Activated CD8-positive, alpha-beta memory T cell treated with anti-CD3 and anti-CD28 coated beads, Interleukin-2, amount 50 U/mL, for 1 hour (primary cell): Measurements from ENCODE around the gene SYT9.
"Not testable (repeated sequence)": the region's sequence is repeated elsewhere in the genome, so short reads cannot be mapped to it uniquely, and the experiment has no call there.

Experiments
- DNase-seq: peaks from one replicate; pipeline ENCODE4 v3.0.0-alpha.2; 2020; ENCODE audit errors: extremely low read depth

Gene SYT9

DNA sequence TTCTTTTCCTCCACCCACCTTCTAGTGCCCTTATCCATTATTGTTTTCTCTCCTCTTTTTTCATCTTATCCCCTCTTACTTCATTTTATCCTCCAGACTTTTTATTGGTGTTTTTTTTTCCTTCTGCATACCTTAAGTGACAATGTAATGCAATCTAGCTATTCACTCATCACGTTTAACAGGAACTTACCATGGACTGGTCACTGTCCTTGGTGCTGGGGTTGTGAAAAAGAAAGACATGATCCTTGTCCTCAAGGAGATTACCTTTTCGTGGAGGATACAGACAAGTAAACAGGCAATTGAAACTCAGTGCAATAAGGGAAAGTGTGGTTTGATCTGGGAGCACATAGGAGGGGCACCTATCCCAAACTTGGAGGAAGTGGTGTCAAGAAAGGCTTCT is 20.7 kb downstream of the SYT9 start:
- no peak for DNase-seq

DNA sequence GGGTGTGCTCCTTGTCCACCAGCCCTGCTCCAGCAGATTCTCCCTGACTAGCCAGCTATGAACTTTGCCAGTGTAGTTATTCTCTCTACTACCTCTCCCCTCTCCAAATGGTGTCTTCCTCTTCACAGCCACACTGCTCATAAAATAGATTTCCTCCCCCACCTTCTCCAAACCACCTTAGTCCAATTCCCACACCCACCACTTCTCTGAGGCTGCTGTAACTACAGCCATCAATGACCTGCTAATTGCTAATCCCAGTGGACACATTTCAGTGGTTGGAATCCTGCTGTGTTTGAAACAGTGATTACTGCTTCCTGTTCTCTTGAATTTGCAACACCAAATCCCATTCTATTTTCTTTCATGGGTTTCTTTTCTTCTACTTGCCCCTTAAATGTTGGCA is 23.4 kb downstream of the SYT9 start:
- no peak for DNase-seq

GRCh38 chr11:7278314-7278917 is 26.7 kb downstream of the SYT9 start:
- no peak for DNase-seq

DNA sequence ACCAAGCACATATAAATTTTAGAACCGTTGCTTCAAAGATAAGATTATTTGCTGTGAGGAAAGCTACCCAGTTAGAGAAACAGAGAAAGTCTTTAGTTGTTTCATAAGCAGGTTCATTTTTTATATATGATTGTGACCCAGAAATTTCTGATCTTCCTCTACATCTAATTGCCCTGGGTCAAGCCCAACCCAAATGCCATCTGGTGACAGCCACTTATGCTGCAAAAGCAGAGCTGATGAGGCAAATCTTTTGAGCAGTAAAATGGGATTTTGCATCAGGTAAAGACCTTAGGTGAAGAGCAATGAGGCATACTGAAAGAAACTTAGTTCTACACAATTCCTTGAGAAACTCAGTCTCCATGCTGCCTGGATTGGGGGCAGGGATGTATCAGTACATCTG is 28.0 kb downstream of the SYT9 start:
- no peak for DNase-seq

DNA sequence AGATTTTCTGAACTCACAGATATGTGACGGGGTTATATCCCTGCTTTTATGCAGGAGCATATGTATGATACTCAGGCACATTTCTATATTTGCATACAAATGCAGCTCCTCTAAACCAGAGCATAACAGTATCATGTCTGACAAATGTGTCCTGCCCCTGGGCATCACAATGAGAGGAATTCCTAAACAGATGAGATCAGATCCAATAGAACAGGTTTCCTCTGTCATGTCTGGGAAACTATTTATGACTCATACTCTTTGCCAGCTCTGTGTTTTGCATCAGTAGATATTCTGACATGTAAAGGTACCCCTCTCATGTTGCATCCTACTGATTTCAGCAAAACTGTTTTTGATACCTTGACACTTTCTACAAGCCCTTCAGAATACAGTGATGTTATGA is 29.4 kb downstream of the SYT9 start:
- no peak for DNase-seq

DNA sequence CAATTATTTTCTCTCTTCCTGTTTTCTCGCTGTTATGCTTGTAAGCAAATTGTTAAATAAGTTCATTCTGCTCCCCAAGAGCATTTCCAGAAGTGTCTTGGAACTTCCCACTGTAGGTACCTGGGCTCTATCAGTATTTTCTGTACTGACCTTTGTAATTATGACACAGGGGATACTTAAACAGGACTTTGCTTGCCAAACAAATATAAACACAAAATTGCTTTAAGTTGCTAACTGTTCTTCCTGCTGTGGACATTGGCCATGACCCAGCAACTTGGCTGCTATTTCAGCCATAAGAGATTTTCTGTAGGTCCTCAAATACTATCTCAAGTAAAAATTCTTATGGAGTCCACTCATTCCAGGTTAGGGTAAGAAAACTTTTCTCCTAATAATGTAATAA is 30.1 kb downstream of the SYT9 start:
- DNase-seq = no peak

- no peak for DNase-seq
These were observed 34.5 kb downstream of the SYT9 start for GRCh38 chr11:7286178-7286577.

DNA sequence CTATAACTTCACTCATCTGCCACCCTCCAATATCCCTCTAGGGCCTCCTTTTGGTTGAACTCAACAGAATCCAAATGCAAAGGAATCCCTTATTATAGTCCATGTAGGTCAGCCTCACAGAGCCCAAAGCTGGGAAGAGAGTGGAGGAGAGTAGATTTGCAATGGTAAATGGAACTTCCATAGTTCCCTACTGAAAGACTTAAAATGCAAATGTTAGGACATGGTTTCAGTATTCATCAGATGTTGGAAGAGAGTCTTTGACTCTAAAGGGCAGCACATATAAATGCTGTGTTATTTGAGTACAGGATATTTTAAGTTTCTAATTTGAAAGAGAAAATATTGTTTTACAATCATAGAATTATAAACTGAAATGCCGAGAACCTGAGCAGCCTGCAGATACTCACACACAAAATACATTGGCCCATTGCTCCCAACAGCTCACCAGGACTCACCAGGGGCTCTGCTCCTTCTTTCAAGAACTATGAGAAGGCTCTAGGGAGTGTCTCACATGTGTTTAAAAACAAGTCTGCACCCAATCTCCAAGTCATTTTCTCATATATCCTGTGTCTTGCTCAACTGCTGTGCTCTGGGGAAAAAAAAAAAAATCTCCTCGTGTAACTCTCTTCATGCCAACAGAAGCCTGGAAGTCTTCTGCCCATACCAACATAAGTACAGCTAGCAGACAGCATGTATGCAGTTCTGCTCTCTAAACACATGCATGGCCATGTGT is 39.6 kb downstream of the SYT9 start:
- DNase-seq = no peak

- DNase-seq = no peak
These were observed 41.2 kb downstream of the SYT9 start for GRCh38 chr11:7292922-7293321.

DNA sequence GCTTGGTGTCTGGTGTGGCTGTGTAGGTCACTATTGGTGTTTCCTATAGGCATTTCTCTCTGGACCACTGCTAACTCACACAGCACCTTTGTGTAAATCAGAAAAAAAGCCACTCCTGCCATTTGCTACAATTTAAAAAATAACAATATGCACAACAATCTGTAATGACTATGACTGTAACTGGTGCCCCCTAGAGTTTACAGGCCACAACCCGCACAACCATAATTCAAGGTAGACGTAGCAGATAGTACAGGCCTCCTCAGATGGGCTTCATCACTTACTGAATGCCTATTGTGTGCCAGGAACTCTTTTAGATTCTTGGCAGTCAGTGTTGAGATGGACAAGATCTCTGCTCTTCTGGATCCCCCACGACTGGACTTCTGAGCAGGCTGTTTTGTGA is 47.7 kb downstream of the SYT9 start:
- DNase-seq = no peak

GRCh38 chr11:7300281-7300680 is 48.6 kb downstream of the SYT9 start:
- DNase-seq = no peak

GRCh38 chr11:7303146-7303545 is 51.4 kb downstream of the SYT9 start:
- no peak for DNase-seq

DNA sequence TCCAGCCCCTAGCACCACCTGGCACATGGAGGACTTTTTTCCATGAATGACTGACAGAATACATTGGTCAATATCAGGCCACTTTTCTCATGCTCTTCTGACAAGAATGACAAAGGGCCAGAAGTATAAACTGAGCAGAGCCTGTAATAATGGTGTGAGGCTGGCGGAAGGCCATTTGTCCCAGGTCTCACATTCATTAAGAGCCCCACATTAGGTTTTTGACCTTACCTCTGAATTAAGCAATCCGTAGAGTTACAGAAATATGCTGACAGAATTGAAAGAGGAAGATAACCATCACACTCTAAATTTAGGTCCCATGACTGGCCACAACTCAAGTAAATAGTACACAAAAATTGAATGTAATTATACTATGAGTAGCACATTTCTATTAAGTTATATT is 55.2 kb downstream of the SYT9 start:
- no peak for DNase-seq

DNA sequence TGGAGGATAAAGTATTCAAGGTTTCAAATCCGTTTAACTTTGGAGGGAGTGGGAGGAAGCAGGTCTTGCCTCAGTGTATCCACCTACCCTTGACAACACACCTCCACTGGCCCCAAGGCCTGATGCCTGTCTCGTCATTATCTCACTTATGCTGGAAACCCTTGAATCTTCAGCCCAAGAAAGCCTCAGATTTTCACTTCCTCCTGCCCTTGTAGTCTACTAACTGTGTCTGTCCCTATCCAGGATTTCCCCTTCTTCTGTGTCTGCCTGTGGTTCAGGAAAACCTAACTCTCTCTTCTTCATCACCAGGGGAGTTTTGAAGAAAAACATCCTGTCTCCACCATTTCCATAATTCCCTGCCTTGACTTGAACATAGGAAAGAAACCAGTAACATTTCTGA is 56.1 kb downstream of the SYT9 start:
- DNase-seq = no peak

- no peak for DNase-seq
These were observed 60.2 kb downstream of the SYT9 start for GRCh38 chr11:7311903-7312302.

DNA sequence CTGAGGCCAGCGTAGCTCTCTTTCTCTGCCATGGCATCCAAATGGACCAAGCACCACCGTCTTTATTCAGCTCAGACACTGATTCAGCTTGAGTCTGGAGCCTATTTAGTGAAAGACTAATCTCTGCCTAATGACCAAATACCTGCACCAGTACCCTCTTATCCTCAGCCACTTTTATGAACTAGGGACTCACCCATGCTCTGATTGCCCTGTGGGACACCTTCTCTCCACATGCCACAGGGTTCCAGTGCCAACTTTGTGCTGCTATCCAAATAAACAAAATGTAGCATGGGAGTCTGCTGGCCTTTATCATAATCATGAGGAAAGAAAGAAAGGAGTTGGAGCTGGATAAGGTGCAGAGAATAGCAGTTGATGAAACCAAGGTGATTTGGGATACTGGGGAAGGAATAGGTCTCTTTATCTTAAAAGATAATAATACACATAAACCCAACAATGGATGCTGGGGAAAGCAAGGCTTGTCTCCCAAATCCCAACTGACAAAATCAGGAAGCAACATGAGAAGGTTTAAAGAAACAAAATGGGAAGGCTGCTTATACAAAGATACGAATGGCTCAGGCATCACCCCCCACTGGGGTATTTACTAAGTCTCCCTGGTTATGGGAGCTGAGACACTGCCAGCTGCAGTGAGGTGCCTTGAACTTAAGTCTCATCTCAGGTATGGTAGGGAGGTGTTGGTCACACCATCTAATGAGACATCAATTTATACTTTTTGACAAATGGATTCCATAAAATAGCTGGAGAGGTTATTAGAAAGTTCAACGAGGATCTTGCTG is 63.3 kb downstream of the SYT9 start:
- no peak for DNase-seq

GRCh38 chr11:7319501-7319900 is 67.8 kb downstream of the SYT9 start:
- no peak for DNase-seq

DNA sequence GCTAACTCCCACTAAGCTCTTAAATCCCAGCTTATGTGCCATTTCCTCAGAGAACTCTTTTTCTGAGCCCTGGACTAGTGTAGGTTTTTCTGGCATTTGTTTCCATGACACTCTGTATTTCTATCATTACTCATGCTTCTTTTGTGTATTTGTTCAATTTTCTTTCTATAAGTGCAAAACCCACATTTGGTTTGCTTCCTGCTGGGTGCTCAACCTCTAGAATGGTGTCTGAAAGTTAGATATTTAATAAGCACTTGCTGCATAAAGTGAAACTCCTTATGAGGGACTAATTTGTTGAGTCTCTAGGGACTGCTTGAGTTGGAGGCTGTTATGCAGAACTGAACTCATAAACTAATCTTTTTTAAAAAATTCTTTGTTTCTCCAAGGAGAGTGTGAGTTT is 68.6 kb downstream of the SYT9 start:
- DNase-seq = no peak

DNA sequence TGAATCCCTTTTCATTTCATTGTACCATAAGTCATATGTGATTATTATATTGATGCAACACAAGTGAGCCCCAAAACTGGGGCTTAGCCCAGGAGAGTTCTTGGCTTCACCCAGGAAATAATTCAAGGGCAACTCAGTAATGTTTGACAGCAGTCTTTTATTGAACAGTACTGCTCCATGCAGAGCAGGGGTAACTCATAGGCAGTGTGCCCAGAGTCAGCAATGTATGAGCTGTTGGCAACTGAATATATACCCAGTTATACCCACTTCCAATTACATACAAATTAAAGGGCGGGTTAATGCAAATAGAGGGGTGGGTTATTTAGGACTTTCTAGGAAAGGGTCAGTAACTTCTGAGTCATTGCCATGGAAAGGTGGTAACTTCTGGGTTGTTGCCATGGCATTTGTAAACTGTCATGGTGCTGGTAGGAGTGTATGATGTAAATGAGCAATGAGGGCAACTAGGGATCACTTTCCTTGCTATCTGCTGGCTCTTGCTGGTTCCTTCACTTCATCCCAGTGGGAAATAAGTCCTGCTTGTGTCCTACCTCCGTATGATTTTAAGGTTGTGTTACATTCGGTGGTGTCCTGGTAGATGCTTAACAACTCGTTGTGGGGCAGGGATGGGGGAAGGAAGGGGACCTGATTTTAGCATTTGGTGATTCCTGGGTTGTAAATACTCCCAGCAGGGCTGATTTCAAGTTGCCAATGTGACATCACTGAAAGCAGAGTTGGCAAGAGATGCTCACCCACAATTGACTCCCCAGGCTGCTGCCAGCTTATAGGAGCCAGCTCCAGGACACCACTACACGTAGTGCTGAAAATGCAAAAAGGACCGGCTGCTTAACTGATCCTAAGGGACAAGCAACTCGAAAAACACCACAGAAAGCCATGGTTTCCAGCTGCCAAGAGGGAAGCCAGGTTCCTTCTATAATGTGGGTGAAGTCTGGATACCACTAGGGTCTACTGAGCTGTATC is 70.1 kb downstream of the SYT9 start:
- no peak for DNase-seq

DNA sequence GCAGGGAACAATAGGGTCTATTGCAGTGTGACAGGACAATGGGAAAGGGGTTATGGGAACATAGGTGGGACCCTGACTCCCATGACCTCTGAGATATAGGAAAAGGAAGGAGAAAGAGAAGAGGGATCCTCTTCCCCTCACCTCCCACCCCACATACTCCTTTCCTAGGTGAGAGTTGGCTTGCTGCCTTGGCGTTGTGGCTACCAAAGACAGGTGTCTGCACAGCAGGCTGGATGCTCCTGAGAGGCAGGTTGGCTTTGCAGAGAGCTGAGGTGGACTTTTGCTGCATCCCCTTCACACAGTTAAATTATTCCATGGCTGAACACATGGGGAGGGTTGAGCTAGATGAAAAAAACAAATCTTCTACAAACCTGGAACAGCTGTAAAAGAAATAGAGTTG is 80.7 kb downstream of the SYT9 start:
- DNase-seq = no peak

- no peak for DNase-seq
These were observed 81.3 kb downstream of the SYT9 start for GRCh38 chr11:7332962-7333361.

DNA sequence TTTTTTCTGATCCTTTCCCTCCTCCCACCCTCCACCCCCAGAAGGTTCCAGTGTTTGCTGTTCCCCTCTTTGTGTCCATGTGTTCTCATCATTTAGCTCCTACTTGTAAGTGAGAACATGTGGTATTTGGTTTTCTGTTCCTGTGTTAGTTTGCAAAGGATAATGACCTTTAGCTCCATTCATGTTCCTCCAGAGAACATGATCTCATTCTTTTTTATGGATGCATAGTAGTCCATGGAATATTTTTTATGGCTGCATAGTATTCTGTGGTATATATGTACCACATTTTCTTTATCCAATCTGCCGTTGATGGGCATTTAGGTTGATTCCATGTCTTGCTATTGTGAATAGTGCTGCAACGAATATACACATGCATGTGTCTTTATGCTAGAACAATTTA is 83.7 kb downstream of the SYT9 start:
- not testable (repeated sequence) for DNase-seq
